Activated CD8-positive, alpha-beta memory T cell treated with anti-CD3 and anti-CD28 coated beads for 4 hours (primary cell): ENCODE measurements around the gene PTPN3.

Source experiments
- DNase-seq, 2 donors: peaks; one replicate each; pipeline ENCODE4 v3.0.0-alpha.2; 2020; ENCODE audit warnings: low read depth in 2 of 2

The PTPN3 gene

DNA sequence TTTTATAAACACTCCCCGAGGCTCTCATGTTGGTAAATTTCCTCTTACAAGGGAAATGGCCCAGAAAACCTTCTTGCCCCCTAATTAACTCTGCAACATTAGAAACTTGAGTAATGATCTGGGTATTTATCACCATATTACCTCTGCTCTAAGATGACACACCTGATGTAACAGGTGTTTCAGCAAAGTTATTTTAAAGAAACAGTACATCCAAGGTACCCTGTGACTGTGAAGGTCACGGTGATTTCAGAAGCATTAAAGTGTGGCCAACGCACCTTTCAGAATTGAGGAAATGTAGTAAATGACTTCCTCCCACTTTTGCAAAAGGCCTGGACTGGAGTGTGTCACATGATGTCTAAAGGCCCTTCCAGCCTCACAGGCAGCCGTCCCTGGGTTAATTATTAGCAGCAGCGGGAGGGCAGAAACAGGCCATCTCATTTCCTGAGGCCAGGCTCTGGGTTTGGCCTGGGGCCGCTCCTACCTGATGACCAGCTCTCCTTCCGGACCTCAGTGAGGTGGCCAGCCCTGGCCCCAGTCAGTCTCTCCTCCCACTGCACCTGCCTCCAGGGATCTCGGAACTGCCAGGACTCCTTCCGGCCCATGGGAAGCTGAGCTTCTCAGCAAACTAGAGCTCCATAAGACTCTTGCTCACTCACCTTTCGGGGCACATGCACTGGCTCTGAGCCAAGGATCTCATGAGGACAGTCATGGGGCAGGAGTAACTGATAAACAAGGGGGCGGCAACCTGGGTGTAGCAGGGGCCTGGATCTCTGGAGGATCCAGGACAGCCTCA, 20.7 kb downstream of the PTPN3 start:
- no peak for DNase-seq

GRCh38 chr9:109476642-109477257, 21.4 kb downstream of the PTPN3 start:
- no peak for DNase-seq

DNA sequence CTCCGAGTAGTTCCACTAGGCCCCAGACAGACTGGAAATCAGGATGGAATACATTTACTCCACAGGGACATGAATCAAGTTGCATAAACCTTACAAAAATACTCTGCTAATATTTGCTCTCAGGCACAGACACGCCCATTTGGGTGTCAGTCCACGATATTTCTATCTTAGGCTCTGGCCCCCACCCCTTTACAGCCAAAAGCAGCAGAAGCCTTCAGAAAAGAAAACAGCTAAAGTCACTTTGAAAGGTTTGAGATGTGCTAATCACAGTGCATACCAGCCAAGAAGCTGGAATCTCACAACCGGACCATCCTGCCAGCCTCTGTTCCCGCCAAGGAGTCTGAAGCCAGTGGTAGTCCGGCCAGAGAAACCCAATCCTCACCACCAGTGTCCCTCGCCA, 22.6 kb downstream of the PTPN3 start:
- DNase-seq = no peak

- DNase-seq = no peak
These were observed 23.2 kb downstream of the PTPN3 start for GRCh38 chr9:109474944-109475343.

DNA sequence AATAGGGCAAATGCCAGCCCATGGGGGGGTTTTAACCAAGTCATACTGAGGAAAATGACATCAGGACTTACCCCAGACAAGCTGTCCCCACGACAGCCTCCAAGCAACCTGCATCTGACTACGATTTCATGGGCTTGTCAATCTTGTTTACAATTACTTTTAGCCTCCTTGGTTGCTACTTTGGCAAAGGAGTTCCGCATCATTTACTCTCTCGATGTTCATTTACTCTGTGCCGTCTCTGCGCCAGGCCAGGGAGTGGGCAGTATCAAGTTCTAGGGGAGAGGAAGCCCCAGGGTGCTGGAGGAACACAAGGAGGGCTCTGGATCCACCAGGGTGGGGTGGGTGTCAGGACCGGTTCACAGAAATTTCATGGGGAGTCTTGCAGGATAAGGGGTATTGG, 23.9 kb downstream of the PTPN3 start:
- no peak for DNase-seq

GRCh38 chr9:109473329-109473728, 24.8 kb downstream of the PTPN3 start:
- no peak for DNase-seq

DNA sequence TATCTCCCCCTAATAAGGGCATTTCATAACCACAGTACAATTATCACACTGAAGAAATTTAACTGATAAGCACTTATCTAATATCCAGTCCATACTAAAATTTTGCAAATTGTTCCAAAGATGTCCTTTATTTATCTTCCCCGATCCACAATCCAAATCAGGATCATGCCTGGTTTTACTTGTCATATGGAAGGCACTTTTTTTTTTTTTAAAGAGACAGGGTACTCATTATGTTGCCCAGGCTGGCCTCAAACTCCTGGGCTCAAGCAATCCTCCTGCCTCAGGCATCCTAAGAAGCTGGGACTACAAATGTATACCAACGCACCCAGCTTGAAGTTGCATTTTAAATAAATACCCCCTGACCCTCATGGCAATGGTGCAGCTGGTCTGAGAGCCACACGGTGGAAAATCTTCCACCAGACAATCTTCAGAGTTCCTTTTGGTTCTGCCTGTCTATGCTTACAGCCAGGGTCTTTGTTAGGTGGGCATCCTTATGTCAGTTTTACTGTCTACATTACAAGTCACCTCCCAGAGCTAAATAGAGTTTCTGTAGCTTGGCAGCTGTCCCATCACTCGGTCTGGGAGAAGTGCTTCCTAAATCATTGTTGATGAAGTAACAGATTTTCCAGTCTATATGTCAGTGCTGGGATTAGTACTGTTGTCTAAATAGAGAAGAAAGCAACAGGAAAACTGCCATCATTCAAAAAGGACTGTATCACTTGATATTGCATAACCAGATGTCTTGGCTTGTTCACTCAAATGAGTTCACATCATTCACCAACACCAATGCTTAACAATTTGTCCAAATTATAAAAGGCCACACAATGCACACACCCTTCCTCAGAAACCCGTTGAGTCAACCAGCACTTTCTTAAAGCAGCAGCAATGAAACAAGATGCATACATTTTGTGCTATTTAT, 26.4 kb downstream of the PTPN3 start:
- no peak for DNase-seq

DNA sequence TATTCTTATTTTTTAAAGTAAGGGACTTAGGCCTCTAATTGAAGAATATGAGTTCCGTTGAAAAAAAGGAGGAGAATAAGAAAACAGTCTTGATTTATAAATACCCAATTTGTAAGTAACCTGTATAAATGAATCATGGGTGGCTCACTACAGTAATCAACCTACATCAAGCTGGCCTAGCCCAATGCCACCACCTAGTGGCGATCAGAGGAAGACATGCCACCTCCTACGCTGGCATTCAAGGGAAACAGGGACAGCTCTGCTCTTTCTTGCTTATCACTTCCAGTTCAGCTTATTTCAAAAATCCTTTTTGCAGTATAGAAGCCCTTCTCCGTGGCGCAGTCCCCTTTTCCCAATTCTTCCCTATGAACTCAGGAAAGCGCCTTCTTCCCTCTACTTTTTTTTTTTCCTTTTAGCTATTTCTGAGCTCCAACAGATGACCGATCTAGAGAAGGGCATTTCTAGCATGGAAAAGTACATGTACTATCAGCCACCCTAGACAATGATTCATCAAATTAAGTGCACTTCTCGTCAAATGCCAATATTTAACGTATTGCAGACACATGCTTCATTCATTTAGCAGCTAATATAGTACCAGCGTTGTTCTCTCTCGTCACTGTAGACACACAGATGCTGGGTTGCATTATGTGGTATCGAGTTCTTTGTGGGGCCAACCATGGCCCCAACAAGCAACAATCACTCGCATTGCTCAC, 28.3 kb downstream of the PTPN3 start:
- DNase-seq = peak in 1 of 2 donors; percentile 21

- DNase-seq = no peak
These were observed 29.2 kb downstream of the PTPN3 start for GRCh38 chr9:109468927-109469326.

DNA sequence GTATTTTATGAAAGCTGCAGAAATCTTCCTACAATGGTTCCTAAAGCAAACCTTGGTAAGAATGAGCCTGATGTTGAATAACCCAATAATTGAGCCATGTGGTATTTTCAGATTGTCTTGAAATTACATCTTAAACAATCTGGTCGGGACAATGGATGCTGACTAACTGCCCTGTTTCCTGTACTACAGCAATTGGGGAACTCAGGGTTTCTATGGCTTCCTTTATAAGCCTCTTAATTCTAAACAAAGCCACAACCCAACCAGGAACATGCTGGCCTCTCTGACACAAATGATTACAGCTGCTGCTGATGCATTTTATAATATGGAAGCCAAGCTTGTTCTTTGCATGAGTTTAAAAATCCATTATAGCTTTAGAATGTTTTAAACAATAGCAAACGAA, 30.2 kb downstream of the PTPN3 start:
- no peak for DNase-seq

DNA sequence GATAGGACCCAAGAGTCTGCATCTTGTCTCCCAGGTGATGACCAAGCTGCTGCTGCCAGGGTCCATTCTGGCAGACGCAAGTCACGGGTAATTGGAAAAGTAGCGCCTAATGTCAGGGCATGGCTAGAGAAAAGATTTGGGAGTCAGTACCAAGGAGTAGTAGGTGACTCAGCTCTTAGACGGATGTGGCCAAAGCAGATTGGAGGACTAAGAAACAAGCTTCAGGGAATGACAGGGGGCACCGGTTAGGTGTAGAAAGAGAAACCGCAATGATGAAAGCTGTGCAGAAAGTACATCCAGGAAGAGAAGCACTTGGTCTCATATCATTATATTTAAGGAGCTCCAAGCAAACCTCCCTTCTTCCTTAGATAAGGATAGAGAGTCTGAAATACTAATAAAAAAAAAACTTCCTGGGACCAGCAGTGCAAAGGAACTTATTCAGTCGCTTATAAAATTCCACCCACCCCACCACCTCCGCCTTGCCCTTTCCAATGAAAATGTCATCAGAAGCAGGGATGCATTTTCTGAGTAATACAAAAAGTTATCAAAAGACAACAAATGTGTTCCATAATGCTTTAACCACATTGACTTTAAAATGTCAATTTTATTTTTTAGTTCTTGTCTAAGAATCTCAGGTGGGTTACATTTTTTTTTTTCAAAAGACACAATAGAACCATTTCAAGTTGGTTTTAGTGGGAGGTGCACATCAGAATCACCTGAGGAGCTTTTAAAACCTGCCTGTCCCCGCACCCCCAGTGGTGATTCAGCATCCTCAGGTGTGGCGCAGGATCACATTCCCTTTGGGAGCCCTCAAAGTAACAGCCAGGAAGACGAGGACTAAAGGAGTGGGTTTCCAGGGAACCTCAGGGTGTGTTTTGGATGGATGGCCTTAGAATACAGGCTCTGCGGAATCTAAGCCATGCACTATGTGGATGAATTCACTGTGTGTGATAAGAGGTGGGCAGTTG, 31.2 kb downstream of the PTPN3 start:
- DNase-seq = no peak

DNA sequence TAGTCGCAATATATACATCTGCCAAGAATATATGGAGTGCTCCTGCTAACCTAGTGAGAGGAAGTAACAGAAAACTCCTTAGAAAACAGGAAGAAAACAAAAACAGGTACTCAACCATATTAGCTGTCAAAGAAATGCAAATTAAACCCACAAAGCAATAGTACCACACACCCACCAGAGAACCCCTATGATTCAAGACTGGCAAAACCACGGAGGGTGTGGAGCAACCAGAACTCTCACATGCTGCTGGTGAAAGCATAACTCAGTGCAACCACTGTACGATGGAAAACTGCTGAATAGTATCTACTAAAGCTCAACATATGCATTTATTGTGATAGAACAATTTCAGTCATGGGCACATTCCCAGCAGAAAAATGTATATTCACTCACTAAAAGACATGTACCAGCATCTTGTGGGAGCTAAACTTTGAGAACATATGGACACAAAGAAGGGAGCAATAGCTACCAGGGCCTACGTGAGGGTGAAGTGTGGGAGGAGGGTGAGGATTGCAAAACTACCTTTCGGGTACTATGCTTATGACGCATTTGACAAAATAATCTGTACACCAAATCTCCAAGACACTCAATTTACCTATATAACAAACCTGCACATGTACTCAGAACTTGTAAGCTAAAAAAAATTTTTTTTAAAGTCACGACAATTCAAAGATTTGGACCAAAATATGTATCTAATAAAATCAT, 34.0 kb downstream of the PTPN3 start:
- no peak for DNase-seq

DNA sequence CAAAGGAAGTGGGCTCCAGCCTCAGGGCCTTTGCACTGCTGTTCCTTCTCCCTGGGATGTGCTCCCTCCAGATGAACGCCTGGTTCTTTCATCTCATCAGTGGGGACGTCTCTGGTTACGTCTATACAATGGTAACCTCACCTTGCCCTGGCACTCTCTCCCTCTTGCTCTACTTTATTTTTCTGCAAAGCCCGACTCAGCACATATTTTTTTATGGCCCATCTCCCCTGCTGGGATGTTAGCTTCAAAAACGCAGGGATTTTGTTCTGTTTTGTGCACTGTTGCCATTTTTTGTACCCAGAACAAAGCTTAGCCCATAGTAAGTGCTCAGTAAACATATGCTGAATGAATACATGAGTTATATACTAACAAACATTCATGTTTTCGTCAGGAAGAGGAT, 37.5 kb downstream of the PTPN3 start:
- no peak for DNase-seq

- no peak for DNase-seq
These were observed 38.7 kb downstream of the PTPN3 start for GRCh38 chr9:109459423-109459822.

- no peak for DNase-seq
These were observed 39.5 kb downstream of the PTPN3 start for GRCh38 chr9:109458453-109459211.

GRCh38 chr9:109456811-109457210, 41.3 kb downstream of the PTPN3 start:
- no peak for DNase-seq

DNA sequence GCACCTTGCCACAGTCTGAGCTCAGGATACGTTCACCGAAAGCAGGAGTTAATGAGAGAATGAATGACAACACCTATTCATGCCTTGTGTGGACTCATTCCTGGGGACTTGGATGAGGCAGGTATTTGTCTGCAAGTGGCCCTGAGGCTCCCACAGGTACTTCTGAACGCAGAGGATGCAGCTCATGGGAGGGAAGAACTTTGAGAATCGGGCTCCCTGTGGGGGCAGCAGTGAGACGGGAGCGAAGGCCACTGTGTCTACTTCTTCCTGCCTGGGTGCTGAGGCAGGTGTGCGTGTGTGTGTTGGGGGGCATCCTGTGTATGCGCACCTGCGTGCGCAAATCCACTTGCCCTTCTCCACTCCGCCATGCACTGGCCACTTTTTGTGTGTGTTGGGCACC, 42.2 kb downstream of the PTPN3 start:
- no peak for DNase-seq

DNA sequence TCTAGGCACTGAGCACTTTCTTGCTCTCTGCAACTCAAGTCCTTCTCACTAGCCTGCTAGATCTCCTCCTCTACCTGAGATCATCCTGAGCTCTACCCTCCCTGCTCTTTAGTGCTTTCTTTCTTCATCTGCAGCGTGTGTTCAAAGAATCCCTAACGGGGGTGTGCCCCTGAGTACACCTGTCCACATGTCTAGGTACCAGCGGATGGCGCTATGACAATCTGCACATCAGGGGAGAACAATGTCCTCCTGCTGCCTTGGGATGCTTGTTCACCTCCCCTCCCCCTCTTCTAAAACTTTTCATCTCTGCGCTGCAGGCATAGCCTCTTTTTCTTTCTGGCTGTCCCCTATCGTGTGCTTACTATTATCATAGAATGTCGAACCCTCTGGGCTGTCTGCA, 42.7 kb downstream of the PTPN3 start:
- no peak for DNase-seq

- DNase-seq = no peak
These were observed 43.4 kb downstream of the PTPN3 start for GRCh38 chr9:109454601-109455155.
